Panc1 (cell line): ENCODE results near the gene RANBP17. TPM values are rescaled to one million over a fixed set of nuclear protein-coding genes. Genes with fewer than 3 reads are reported as not detected.

Experiments
- ATAC-seq: fragments of 200-7000 bp; cut with Tn5 transposase; 2 replicates; pipeline ENCODE4 v1.9.1; 2020; ENCODE audit warnings: mild to moderate bottlenecking, moderate library complexity
- BruUV-seq: library from RNA; stranded (reverse); fragments of 400-500 nt; replicated peaks from 2 replicates; lab custom pipeline; 2021; lab: Mats Ljungman, UMichigan
- CTCF ChIA-PET: fragments of 300-600 bp; sonication (Branson Sonifier 250); formaldehyde crosslinking; loops from one replicate; lab custom pipeline; 2022; ENCODE audit warnings: antibody characterized with exemption; lab: Charles Lee
- POLR2A ChIA-PET: fragments of 300-600 bp; sonication (Branson Sonifier 250); formaldehyde crosslinking; loops from one replicate; lab custom pipeline; 2022; ENCODE audit warnings: antibody characterized with exemption; lab: Charles Lee
- DNase-seq: peaks from one replicate; pipeline ENCODE4 v3.0.0-alpha.2; 2010; ENCODE audit warnings: low read depth, low spot score
- H3K27ac ChIP-seq: 2 replicates; pipeline ENCODE4 v1.5.1; 2011; ENCODE audit warnings: mild to moderate bottlenecking, low read length, inconsistent platforms
- H3K27me3 ChIP-seq: fragments of 200-500 bp; sonication (Bioruptor generic); 2 replicates; pipeline ENCODE4 v1.6.0; 2014; ENCODE audit warnings: low read length, inconsistent platforms; ENCODE audit not compliant: control insufficient read depth, insufficient read depth
- H3K36me3 ChIP-seq: fragments of 200-500 bp; sonication (Bioruptor generic); 2 replicates; pipeline ENCODE4 v1.5.1; 2014; ENCODE audit warnings: inconsistent platforms, mild to moderate bottlenecking, low read length, moderate library complexity; ENCODE audit not compliant: control insufficient read depth, insufficient read depth
- H3K4me1 ChIP-seq: 2 replicates; pipeline ENCODE4 v1.5.1; 2011; ENCODE audit warnings: inconsistent platforms, mild to moderate bottlenecking, low read length, moderate library complexity; ENCODE audit not compliant: control insufficient read depth, insufficient read depth
- H3K4me3 ChIP-seq, 2 experiments: 2 replicates each; pipeline ENCODE4 v1.5.1; 2011 to 2012; ENCODE audit warnings: low read depth in 2 of 2, low read length in 2 of 2, mild to moderate bottlenecking in 2 of 2, inconsistent platforms in 1 of 2, moderate library complexity in 1 of 2
- H3K9me3 ChIP-seq: fragments of 200-500 bp; sonication (Bioruptor generic); 2 replicates; pipeline ENCODE4 v1.5.1; 2014; ENCODE audit warnings: low read depth, mild to moderate bottlenecking, inconsistent platforms, low read length, moderate library complexity; ENCODE audit not compliant: control insufficient read depth, insufficient read depth
- CTCF ChIP-seq: fragments of 450-650 bp; IDR thresholded peaks from 2 replicates; pipeline ENCODE4 v1.5.1; 2017; ENCODE audit warnings: mild to moderate bottlenecking
- POLR2AphosphoS5 ChIP-seq: IDR thresholded peaks from 2 replicates; pipeline ENCODE4 v1.6.1; 2012; ENCODE audit warnings: mild to moderate bottlenecking, low read depth, low read length, moderate library complexity
- REST ChIP-seq, 2 experiments: IDR thresholded peaks; 2 replicates each; pipeline ENCODE4 v1.6.1; 2011 to 2012; ENCODE audit warnings: low read depth in 2 of 2, control low read depth in 1 of 2, low read length in 1 of 2, mild to moderate bottlenecking in 1 of 2, moderate library complexity in 1 of 2; ENCODE audit not compliant: insufficient read depth in 1 of 2
- SIN3A ChIP-seq: IDR thresholded peaks from 2 replicates; pipeline ENCODE4 v1.6.1; 2012; ENCODE audit warnings: low read depth, mild to moderate bottlenecking, low read length, moderate library complexity, borderline replicate concordance; ENCODE audit not compliant: insufficient read depth
- TCF7L2 ChIP-seq: IDR thresholded peaks from 2 replicates; pipeline ENCODE4 v1.6.1; 2011; ENCODE audit warnings: mild to moderate bottlenecking, low read depth, low read length, inconsistent platforms
- in situ Hi-C: cut with HindIII; loops from 2 replicates; pipeline ENCODE4 v1.10.0; 2016; ENCODE audit warnings: low sequenced_read_pairs, low pct_unique_long_range_greater_than_20kb
- intact Hi-C: fragments of 100-400 bp; cut with micrococcal nuclease; formaldehyde crosslinking; loops from one replicate; pipeline ENCODE4 v1.10.0; 2022; ENCODE audit not compliant: unreplicated experiment
- total RNA-seq: library from RNA; stranded (reverse); gene quantifications from one replicate; pipeline ENCODE4 v1.2.1, GENCODE V29; 2021; ENCODE audit not compliant: unreplicated experiment

Gene RANBP17
- total RNA-seq, 1 experiment from 2014 or later: not detected

GRCh38 chr5:171223927-171224326 lies 362.1 kb downstream of the RANBP17 start:
- peaks cover 11% of the 10 kb centered on the region; the same call in 1 of the 2 replicates for H3K27me3 ChIP-seq
- H3K27ac ChIP-seq: no peak overlapping the region
- ATAC-seq (no peak), DNase-seq (no peak)
- POLR2A ChIA-PET: no interaction called here
- CTCF ChIA-PET: no interaction called here
- intact Hi-C loops (no loop called here), in situ Hi-C loops (no loop called here)
- no peaks in the 10 kb centered on the region for H3K9me3 ChIP-seq
- no peak for TF ChIP-seq SIN3A
- TF ChIP-seq CTCF: no peak
- no peak for TF ChIP-seq REST (IDR thresholded peaks at IDR 0.05; ENCODE audit: insufficient read depth in 1 of 2, low read depth in 2 of 2, low read length in 1 of 2)
- no peak for TF ChIP-seq TCF7L2
- TF ChIP-seq POLR2AphosphoS5: no peak
- no peak overlapping the region for H3K4me3 ChIP-seq
- no TSS peak for BruUV-seq
- no peaks in the 10 kb centered on the region for H3K36me3 ChIP-seq
- no peaks in the 10 kb centered on the region for H3K4me1 ChIP-seq

- POLR2A ChIA-PET: no interaction called here
- peaks cover 8% of the 10 kb centered on the region; the same call in 1 of the 2 replicates for H3K27me3 ChIP-seq
- BruUV-seq: no TSS peak
- H3K4me1 ChIP-seq: no peaks in the 10 kb centered on the region
- no peaks in the 10 kb centered on the region for H3K9me3 ChIP-seq
- no peak for DNase-seq
- ATAC-seq: no peak
- no peaks in the 10 kb centered on the region for H3K36me3 ChIP-seq
- no peak overlapping the region for H3K27ac ChIP-seq
- CTCF ChIA-PET: no interaction called here
- no peak overlapping the region for H3K4me3 ChIP-seq
- in situ Hi-C loops (no loop called here), intact Hi-C loops (no loop called here)
- TF ChIP-seq CTCF: peak; percentile 36; the same call in 1 of the 2 replicates
- TF ChIP-seq POLR2AphosphoS5: no peak
Measured at GRCh38 chr5:171226096-171226754, 364.4 kb downstream of the RANBP17 start.
